ENCODE results near the gene CLRN1.

Gene CLRN1

GRCh38 chr3:150913133-150913922 lies 59.2 kb downstream of the CLRN1 start:
- Histone ChIP-seq H3K9ac (ENCODE audit: low read depth, low read length) (no peak overlapping the region), H3K27me3 (ENCODE audit: control insufficient read depth, insufficient read depth, low read length) (no peaks in the 10 kb centered on the region), H3K9me3 (ENCODE audit: control insufficient read depth, insufficient read depth, low read length) (no peaks in the 10 kb centered on the region), H3K36me3 (ENCODE audit: control insufficient read depth, insufficient read depth, low read length) (no peaks in the 10 kb centered on the region), H3K4me3 (ENCODE audit: low read depth, low read length) (no peak overlapping the region), H3K4me1 (ENCODE audit: control insufficient read depth, insufficient read depth, low read length) (no peaks in the 10 kb centered on the region)

GRCh38 chr3:150912501-150912900 lies 60.0 kb downstream of the CLRN1 start:
- Histone ChIP-seq H3K27me3 (ENCODE audit: control insufficient read depth, insufficient read depth, low read length) (no peaks in the 10 kb centered on the region), H3K4me3 (ENCODE audit: low read depth, low read length) (no peak overlapping the region), H3K4me1 (ENCODE audit: control insufficient read depth, insufficient read depth, low read length) (no peaks in the 10 kb centered on the region), H3K36me3 (ENCODE audit: control insufficient read depth, insufficient read depth, low read length) (no peaks in the 10 kb centered on the region), H3K9me3 (ENCODE audit: control insufficient read depth, insufficient read depth, low read length) (no peaks in the 10 kb centered on the region), H3K9ac (ENCODE audit: low read depth, low read length) (no peak overlapping the region)

- Histone ChIP-seq H3K27me3 (ENCODE audit: control insufficient read depth, insufficient read depth, low read length) (no peaks in the 10 kb centered on the region), H3K4me1 (ENCODE audit: control insufficient read depth, insufficient read depth, low read length) (no peaks in the 10 kb centered on the region), H3K36me3 (ENCODE audit: control insufficient read depth, insufficient read depth, low read length) (no peaks in the 10 kb centered on the region), H3K9ac (ENCODE audit: low read depth, low read length) (no peak overlapping the region), H3K9me3 (ENCODE audit: control insufficient read depth, insufficient read depth, low read length) (no peaks in the 10 kb centered on the region), H3K4me3 (ENCODE audit: low read depth, low read length) (no peak overlapping the region)
These were observed 60.8 kb downstream of the CLRN1 start for GRCh38 chr3:150911771-150912170.

GRCh38 chr3:150906461-150906860 lies 66.1 kb downstream of the CLRN1 start:
- Histone ChIP-seq H3K9ac (ENCODE audit: low read depth, low read length) (no peak overlapping the region), H3K36me3 (ENCODE audit: control insufficient read depth, insufficient read depth, low read length) (no peaks in the 10 kb centered on the region), H3K27me3 (ENCODE audit: control insufficient read depth, insufficient read depth, low read length) (no peaks in the 10 kb centered on the region), H3K9me3 (ENCODE audit: control insufficient read depth, insufficient read depth, low read length) (no peaks in the 10 kb centered on the region), H3K4me1 (ENCODE audit: control insufficient read depth, insufficient read depth, low read length) (no peaks in the 10 kb centered on the region), H3K4me3 (ENCODE audit: low read depth, low read length) (no peak overlapping the region)

- Histone ChIP-seq H3K36me3 (ENCODE audit: control insufficient read depth, insufficient read depth, low read length) (no peaks in the 10 kb centered on the region), H3K9ac (ENCODE audit: low read depth, low read length) (no peak overlapping the region), H3K9me3 (ENCODE audit: control insufficient read depth, insufficient read depth, low read length) (no peaks in the 10 kb centered on the region), H3K4me1 (ENCODE audit: control insufficient read depth, insufficient read depth, low read length) (no peaks in the 10 kb centered on the region), H3K4me3 (ENCODE audit: low read depth, low read length) (no peak overlapping the region), H3K27me3 (ENCODE audit: control insufficient read depth, insufficient read depth, low read length) (no peaks in the 10 kb centered on the region)
These were observed 66.8 kb downstream of the CLRN1 start for GRCh38 chr3:150905746-150906145.

- Histone ChIP-seq H3K4me3 (ENCODE audit: low read depth, low read length) (no peak within 1 kb of the TSS), H3K27me3 (ENCODE audit: control insufficient read depth, insufficient read depth, low read length) (no peaks in the 10 kb centered on the region), H3K9me3 (ENCODE audit: control insufficient read depth, insufficient read depth, low read length) (no peaks in the 10 kb centered on the region)
These were observed 67.2 kb downstream of the CLRN1 start, which contains the start of gene MINDY4B for GRCh38 chr3:150905339-150905738. TSS of gene MINDY4B (minus strand) at chr3:150905439. CDS start at chr3:150905439, 0 bp downstream.

GRCh38 chr3:150902988-150903387 lies 69.5 kb downstream of the CLRN1 start:
- no peak overlapping the region for H3K9ac ChIP-seq (ENCODE audit: low read depth, low read length)
- H3K4me3 ChIP-seq (ENCODE audit: low read depth, low read length) = no peak overlapping the region
- peaks cover 2% of the 10 kb centered on the region for H3K27me3 ChIP-seq (ENCODE audit: control insufficient read depth, insufficient read depth, low read length)
- H3K4me1 ChIP-seq (ENCODE audit: control insufficient read depth, insufficient read depth, low read length) = no peaks in the 10 kb centered on the region
- no peaks in the 10 kb centered on the region for H3K9me3 ChIP-seq (ENCODE audit: control insufficient read depth, insufficient read depth, low read length)
- H3K36me3 ChIP-seq (ENCODE audit: control insufficient read depth, insufficient read depth, low read length) = no peaks in the 10 kb centered on the region

More at GRCh38 chr3:150905339-150905738, 67.2 kb downstream of the CLRN1 start, which contains the start of gene MINDY4B:
- Histone ChIP-seq H3K36me3 (ENCODE audit: control insufficient read depth, insufficient read depth, low read length) (no peaks in the 10 kb centered on the region), H3K4me1 (ENCODE audit: control insufficient read depth, insufficient read depth, low read length) (no peaks in the 10 kb centered on the region), H3K9ac (ENCODE audit: low read depth, low read length) (no peak within 1 kb of the TSS)

GRCh38 chr3:150901793-150902192 lies 70.7 kb downstream of the CLRN1 start:
- peaks cover 2% of the 10 kb centered on the region for H3K27me3 ChIP-seq (ENCODE audit: control insufficient read depth, insufficient read depth, low read length)
- H3K9me3 ChIP-seq (ENCODE audit: control insufficient read depth, insufficient read depth, low read length) = no peaks in the 10 kb centered on the region
- H3K36me3 ChIP-seq (ENCODE audit: control insufficient read depth, insufficient read depth, low read length) = no peaks in the 10 kb centered on the region
- H3K4me1 ChIP-seq (ENCODE audit: control insufficient read depth, insufficient read depth, low read length) = no peaks in the 10 kb centered on the region
- H3K9ac ChIP-seq (ENCODE audit: low read depth, low read length) = no peak overlapping the region
- H3K4me3 ChIP-seq (ENCODE audit: low read depth, low read length) = no peak overlapping the region

GRCh38 chr3:150899141-150899540 lies 73.4 kb downstream of the CLRN1 start:
- Histone ChIP-seq H3K27me3 (ENCODE audit: control insufficient read depth, insufficient read depth, low read length) (peaks cover 2% of the 10 kb centered on the region), H3K36me3 (ENCODE audit: control insufficient read depth, insufficient read depth, low read length) (no peaks in the 10 kb centered on the region), H3K9ac (ENCODE audit: low read depth, low read length) (no peak overlapping the region)

GRCh38 chr3:150898046-150898754 lies 74.3 kb downstream of the CLRN1 start:
- no peak overlapping the region for H3K9ac ChIP-seq (ENCODE audit: low read depth, low read length)
- no peaks in the 10 kb centered on the region for H3K9me3 ChIP-seq (ENCODE audit: control insufficient read depth, insufficient read depth, low read length)
- H3K4me3 ChIP-seq (ENCODE audit: low read depth, low read length) = no peak overlapping the region
- H3K27me3 ChIP-seq (ENCODE audit: control insufficient read depth, insufficient read depth, low read length) = peaks cover 2% of the 10 kb centered on the region
- H3K36me3 ChIP-seq (ENCODE audit: control insufficient read depth, insufficient read depth, low read length) = no peaks in the 10 kb centered on the region
- H3K4me1 ChIP-seq (ENCODE audit: control insufficient read depth, insufficient read depth, low read length) = no peaks in the 10 kb centered on the region

More at GRCh38 chr3:150899141-150899540, 73.4 kb downstream of the CLRN1 start:
- no peaks in the 10 kb centered on the region for H3K9me3 ChIP-seq (ENCODE audit: control insufficient read depth, insufficient read depth, low read length)
- H3K4me3 ChIP-seq (ENCODE audit: low read depth, low read length) = no peak overlapping the region
- H3K4me1 ChIP-seq (ENCODE audit: control insufficient read depth, insufficient read depth, low read length) = no peaks in the 10 kb centered on the region

GRCh38 chr3:150897592-150897991 lies 74.9 kb downstream of the CLRN1 start:
- H3K9me3 ChIP-seq (ENCODE audit: control insufficient read depth, insufficient read depth, low read length) = no peaks in the 10 kb centered on the region
- H3K9ac ChIP-seq (ENCODE audit: low read depth, low read length) = no peak overlapping the region
- H3K4me1 ChIP-seq (ENCODE audit: control insufficient read depth, insufficient read depth, low read length) = no peaks in the 10 kb centered on the region
- H3K27me3 ChIP-seq (ENCODE audit: control insufficient read depth, insufficient read depth, low read length) = peaks cover 2% of the 10 kb centered on the region
- no peaks in the 10 kb centered on the region for H3K36me3 ChIP-seq (ENCODE audit: control insufficient read depth, insufficient read depth, low read length)
- H3K4me3 ChIP-seq (ENCODE audit: low read depth, low read length) = no peak overlapping the region

GRCh38 chr3:150890831-150891230 lies 81.7 kb downstream of the CLRN1 start:
- H3K4me1 ChIP-seq (ENCODE audit: control insufficient read depth, insufficient read depth, low read length) = no peaks in the 10 kb centered on the region
- H3K36me3 ChIP-seq (ENCODE audit: control insufficient read depth, insufficient read depth, low read length) = no peaks in the 10 kb centered on the region
- no peak overlapping the region for H3K9ac ChIP-seq (ENCODE audit: low read depth, low read length)
- H3K9me3 ChIP-seq (ENCODE audit: control insufficient read depth, insufficient read depth, low read length) = no peaks in the 10 kb centered on the region
- H3K27me3 ChIP-seq (ENCODE audit: control insufficient read depth, insufficient read depth, low read length) = no peaks in the 10 kb centered on the region
- no peak overlapping the region for H3K4me3 ChIP-seq (ENCODE audit: low read depth, low read length)
